Prostate gland (tissue), 2 donors: ENCODE data around the gene DNAH14.

ENCODE experiments used
- CTCF ChIP-seq, 4 experiments: fragments of 200-600 bp in 2 of 4; fragments of 450-650 bp in 2 of 4; sonication (generic) in 2 of 4; IDR thresholded peaks; 1 replicate in 3 of 4; 2 replicates in 1 of 4; pipeline ENCODE4 v1.5.1; 2016 to 2019; ENCODE audit warnings: antibody characterized with exemption in 4 of 4, mild to moderate bottlenecking in 2 of 4, moderate library complexity in 2 of 4
- POLR2A ChIP-seq: fragments of 450-650 bp; IDR thresholded peaks from one replicate; pipeline ENCODE4 v1.6.1; 2016; ENCODE audit warnings: antibody characterized with exemption, mild to moderate bottlenecking
- POLR2AphosphoS5 ChIP-seq: sonication (generic); formaldehyde crosslinking; IDR thresholded peaks from one replicate; pipeline ENCODE4 v1.6.1; 2017; ENCODE audit warnings: antibody characterized with exemption

GRCh38 chr1:225321784-225322183 lies 392.3 kb downstream of the DNAH14 start:
- no peak for TF ChIP-seq CTCF (IDR thresholded peaks at IDR 0.05)
- no peak for TF ChIP-seq POLR2A
- TF ChIP-seq POLR2AphosphoS5: no peak
